Right lung (tissue), 5 donors: ENCODE results near the gene SOHLH2. TPM values are rescaled to one million over a fixed set of nuclear protein-coding genes. Genes with fewer than 3 reads are reported as not detected.

Source experiments
- DNase-seq, 2 donors: peaks; one replicate each; pipeline ENCODE4 v3.0.0-alpha.2; 2013
- polyA plus RNA-seq, 5 donors: library from polyadenylated mRNA; unstranded; fragments of 120-200 nt; gene quantifications; one replicate each; pipeline versions ENCODE4 v1.2.1 to v1.2.3, GENCODE V29; 2013; ENCODE audit warnings: inconsistent platforms in 1 of 5, low replicate concordance in 1 of 5; ENCODE audit not compliant: insufficient read length in 5 of 5, insufficient read depth in 1 of 5

SOHLH2 gene
- polyA plus RNA-seq, 5 donors = 1.1 to 5.5 (median 4.5) TPM

DNA sequence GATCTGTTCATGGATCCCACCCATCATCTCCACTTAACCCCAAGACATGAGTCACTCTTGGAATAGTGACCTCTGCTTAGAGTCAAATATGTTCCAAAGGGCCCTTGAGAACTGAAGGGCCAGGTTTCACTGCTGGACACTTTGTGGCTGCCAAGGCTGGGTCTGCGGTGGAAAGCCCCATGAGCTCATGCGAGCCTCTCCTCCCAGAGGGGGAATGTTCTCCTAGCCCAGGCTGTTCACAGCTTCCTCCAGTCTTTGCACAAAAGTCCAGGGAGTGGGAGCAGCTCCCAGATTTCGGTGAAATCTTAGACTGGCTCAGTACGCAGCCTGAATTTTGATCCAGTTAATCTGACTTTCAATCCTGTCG, 82.4 kb downstream of the SOHLH2 start:
- DNase-seq = no peak

DNA sequence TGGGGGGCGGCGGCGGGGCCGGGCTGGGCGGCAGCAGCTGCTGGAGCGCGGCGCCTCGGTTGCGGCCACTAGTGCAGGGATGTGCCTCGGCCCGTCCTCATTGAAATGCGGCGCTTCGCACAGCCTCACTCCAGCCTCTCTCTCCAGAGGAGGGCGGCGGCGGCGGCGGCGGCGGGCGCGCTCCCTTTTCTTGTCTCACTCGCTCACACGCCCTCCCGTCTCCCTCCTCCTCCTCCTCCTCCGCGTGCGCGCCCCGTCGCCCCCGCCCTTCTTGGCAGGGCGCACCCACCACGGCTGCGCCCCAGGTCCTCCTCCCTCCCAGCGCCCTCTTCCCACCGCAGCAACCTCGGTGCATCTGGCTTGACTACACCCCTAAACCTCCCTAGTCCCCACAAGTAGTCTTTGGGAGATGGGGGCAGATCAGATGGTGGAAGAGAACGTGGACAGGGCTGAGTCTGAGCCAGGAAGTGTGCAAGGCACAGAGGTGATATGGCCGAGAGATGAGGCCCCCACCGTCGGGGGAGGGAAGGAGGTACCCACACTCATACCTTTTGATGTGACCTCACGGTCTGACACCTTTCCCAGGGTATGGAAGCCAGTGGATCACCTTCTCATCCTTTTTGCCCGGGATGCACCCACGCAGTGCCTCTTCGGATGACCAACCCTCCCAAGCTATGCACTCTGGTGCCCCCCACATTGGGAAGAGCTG, 83.0 kb downstream of the SOHLH2 start, which contains the start of gene DCLK1:
TSS of gene DCLK1 (minus strand) at position 161 of the 709 bp plus-strand sequence.
- DNase-seq = peak in 1 of 2 donors; percentile 31

DNA sequence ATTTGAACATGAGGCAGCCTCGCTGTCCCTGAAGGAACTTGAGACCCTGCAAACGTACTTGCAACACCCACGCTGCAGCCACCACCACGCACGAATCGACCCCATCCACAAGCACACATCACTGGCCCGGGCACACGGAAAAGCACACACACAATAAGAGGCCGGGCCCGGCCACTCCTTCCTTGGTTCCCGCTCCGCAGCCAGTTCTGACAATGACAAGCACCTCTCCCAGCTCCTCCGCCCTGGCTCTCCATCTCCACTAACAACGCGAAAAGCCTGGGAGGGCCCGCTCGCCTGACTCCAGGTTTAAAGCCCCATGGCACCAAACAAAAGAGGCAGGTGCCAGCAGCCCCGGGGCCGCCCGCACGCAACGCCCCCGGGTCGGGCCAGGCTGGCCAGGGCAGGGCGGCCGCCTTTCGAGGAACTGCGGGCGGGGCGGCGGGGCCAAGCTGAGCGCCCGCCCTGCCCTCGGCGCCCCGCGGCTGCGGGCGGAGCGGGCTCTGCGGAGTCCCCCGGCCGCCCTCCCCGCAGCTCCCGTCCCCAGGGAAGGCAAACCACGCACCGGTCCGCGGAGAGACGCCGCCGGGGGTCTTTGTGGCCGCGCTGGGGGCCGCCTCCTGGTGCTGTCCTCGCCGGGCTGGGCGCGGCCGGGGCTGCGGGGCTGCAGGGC, 83.7 kb downstream of the SOHLH2 start:
- no peak for DNase-seq

DNA sequence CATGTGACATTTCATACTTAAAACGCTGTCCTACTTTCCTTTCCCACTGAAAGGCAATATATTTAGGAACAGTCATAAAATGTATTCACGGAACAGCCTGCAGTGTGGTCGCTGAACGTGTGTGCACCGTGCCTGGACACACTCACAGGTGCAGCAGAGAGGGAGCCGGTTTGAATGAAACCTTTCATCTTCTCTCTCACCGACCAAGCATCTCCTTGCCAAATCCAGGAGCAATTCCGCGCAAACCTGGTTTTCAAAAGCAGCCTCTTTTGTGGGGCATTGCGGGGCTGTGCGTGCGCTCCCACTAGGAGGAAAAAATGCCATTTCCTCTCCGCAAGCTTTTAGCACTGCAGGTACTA, 84.2 kb downstream of the SOHLH2 start:
- DNase-seq = no peak

DNA sequence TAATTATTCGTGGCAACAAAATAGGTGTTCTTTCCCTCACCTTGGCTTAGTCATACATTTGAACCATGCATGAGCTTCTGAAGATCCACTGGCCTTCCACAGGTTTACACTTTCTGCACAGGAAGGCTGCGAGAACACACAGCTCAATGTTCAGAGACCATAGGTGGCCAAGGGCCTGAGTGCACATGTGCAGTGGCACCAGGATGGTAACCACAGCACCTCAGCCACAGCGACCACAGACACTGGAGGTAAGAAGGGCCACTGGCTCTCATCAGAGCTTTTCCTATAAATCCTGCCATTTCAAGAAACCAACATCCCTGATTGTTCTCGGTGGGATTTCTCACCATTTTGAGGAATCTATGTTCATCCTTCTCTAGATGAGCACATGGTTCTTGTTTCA, 84.8 kb downstream of the SOHLH2 start:
- no peak for DNase-seq

DNA sequence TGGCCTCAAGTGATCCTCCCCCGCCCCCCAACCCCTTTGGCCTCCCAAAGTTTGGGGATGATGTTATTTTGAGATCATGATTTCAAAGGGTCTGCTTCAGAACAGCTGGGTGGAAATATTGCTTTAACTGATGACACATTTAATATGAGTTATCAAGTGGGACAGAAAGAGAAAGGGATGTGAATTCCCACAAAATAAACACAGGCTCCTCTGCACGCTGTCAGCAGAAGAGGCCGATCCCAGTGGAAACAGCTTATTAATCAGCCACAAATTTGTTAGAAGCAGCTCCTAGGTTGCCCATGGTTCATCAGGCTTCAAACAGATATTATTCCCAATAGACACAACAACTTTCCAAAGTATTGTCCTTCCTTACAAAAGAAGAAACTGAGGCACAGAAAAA, 87.9 kb downstream of the SOHLH2 start:
- peak in 1 of 2 donors; percentile 7 for DNase-seq

DNA sequence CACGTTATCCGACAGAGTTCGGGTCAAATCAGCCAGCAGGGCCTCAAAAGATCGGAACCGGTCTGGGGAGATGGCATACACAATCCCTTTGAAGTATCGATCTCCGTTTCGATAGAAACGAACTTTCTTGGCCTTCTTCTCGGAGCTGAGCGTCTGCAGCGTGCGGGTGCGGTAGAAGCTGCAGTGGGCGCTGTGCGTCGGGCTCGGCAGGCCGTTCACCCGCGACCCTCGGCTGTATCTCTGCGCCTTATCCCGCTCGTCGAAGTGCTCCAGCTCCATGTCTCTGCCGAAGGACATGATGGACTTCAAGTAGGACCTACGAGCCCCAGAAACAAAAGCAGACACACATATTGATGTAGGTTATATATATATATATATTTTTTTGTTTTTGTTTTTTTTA, 88.5 kb downstream of the SOHLH2 start:
- DNase-seq = no peak

DNA sequence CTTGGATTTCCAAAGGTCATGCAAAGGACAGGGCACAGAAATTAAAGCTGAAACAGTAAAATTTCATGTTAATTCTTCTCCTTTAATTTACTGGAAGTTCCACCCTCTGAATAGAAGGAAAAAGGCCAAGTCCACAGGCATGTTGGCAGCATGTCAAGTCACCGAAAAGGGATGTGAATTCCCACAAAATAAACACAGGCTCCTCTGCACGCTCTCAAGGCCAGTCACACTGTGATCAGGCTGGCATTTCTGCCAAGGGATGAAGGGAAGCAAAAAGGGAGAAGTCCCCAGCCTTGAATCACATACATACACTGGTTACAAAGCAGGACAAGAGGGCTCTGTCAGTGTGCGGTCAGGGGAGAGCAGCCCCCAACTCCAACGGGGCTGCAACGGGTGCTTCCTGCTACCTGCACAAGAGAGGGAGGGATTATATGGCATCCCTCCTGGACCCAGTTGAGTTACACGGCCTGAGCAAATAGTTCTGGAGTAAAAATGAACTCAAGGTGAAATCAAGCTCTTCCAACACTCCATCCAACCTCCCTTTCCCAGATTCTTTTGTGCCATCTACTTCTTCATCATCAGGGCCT, 90.0 kb downstream of the SOHLH2 start:
- DNase-seq = peak; percentile 21 to 22

Other genes starting within 250 kb of the SOHLH2 start
- gene DCLK1, start 83.2 kb downstream of the SOHLH2 start, polyA plus RNA-seq = 10 to 100 TPM in 4 of 5 donors, 1 to 10 TPM in 1; 10.0 to 13.2 (median 11.2) TPM
- gene CCDC169, start 83.3 kb upstream of the SOHLH2 start, polyA plus RNA-seq = 1 to 10 TPM; 4.3 to 9.3 (median 9.1) TPM
- 100 to 1,000 TPM in 2 of 5 donors, 10 to 100 TPM in 3; 72.2 to 105 (median 94.3) TPM for gene SPART, start 131.8 kb upstream of the SOHLH2 start, polyA plus RNA-seq
- gene CCNA1, start 217.9 kb upstream of the SOHLH2 start, polyA plus RNA-seq = 1 to 10 TPM; 2.0 to 4.3 (median 3.0) TPM